SIG-M5 (cell line): ENCODE measurements around the gene RBM10.

ENCODE experiments used
- DNase-seq: peaks from one replicate; lab custom pipeline; 2025; lab: John Stamatoyannopoulos, UW

RBM10 gene

DNA sequence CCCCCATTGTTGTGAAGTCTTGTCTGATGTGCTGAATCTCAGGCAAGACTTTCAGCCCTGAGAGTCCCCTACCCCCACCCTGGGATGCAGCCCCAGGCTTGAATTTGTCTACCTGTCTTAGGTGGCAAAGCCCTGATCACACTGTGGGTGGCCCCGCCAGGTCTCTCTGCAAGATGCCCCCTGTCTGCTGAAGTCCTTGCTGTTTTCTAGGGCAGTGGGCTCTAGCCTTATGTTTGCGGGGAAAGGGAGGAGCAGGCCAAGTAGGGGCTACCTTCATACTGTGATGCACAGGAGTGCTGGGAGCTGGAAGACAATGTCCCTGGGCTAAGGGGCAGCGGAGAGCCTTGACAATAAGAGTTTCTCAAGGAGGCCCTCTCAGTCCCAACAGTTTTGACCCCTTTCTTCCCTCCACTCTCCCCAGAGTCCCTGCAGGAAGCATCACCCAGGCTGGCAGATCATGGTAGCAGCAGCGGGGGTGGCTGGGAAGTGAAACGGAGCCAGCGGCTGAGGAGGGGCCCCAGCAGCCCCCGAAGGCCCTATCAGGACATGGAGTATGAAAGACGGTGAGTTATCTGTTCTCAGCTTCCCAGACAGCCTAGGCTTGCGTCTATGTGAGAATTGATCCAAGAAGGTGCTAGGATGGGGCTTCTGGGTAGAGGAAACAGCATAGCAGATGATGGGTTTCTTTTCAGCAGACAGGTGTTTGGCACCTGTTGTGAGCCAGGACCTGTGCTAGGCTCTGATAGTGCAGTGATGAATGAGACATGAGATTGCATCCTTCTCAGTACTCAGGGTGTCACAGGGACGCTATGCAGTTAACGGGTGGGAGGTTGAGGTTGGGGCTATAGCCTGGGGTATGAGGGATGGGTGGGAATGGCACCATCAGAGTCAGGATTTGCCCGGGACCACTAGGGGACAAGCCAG, 2.2 kb downstream of the RBM10 start:
- no peak for DNase-seq

DNA sequence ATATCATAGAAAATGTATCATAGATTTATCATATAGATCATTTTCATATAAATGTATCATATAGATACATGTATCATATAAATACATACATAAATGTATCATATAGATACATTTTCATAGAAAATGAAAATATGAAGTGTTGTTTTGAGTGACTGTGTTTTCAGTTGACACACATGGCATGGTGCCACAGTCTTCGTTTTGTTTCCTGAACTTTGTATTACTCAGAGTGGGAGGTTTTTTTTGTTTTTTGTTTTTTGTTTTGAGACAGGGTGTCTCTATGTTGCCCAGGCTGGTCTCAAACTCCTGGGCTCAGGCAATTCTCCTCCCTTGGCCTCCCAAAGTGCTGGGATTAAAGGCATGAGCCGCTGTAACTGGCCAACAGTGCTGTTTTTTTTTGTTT, 3.9 kb downstream of the RBM10 start:
- no peak for DNase-seq

DNA sequence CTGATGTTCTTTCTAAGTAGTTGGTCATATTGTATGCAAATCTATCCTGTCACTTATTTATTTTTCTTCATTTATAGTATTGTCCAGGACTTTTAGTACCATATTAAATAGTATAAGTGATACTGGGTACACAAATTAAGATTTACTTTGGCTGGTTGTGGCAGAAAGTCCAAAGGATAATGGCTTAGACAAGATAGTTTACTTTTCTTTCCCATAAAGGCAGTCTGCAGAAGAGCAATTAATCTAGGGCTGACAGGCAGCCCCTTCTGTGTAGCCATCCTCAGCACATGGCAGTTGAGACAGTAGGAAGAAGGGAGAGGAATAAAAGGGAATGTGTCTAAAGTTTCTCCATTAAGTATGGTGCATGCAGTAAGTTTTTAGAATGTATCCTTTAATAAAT, 6.4 kb downstream of the RBM10 start:
- no peak for DNase-seq

DNA sequence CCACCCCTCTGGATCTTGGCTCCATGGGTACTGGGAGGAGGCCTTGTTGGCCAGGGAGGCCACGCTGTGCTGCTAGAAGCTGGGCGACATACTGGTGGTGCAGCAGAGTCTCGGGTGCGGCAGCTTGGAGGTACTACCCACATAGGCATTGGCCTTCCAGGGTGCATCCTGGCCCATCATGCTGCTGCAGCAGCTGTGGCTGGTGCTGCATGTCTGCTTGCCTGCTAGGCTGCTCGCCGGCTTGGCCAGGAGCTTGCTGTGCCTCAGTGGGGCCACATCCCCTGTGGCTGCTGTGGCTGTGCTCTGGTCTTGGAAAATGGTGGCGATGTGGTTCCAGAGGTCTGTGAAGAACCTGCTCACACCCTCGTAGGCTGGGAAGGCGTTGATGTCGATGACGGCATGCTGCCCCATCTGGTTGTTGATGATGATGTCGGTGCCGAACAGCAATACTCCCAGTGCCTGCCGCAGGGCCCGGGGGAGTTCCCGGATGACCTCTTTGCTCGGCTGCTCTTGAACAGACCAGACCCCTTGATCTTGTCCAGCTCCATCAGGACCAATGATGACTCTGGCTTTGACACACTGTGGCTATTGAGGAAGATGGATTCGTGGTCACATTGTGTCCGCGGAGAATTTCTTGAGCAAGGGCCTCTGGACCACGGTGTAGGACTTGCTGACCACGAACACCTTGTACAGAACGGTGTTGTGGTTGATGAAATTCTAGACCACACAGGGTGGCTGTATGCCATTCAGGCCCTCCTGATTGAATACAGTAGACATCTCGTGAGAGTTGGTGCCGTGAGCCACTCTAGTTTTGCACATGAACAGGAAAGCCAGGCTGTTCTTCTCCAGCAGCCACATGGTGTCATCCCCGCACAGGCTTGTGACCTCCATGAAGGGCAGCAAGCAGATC, 11.8 kb downstream of the RBM10 start:
- no peak for DNase-seq

DNA sequence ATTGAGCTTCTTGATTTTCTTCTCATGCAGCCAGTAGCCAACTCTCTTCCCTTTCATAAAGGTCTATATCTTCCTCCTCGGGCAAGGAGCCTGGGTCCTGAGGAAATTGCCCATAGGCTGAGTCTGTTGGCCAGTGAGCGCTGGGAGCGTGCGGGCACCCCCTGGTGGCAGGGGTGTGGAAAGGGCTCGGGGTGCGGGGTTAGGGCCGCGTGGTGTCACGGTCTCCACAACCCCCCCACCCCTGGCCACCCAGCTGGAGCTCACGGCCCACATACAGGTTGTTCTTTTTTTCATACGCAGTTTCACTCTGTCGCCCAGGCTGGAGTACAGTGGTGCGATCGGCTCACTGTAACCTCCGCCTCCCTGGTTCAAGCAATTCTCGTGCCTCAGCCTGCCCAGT, 13.1 kb downstream of the RBM10 start:
- DNase-seq: no peak

DNA sequence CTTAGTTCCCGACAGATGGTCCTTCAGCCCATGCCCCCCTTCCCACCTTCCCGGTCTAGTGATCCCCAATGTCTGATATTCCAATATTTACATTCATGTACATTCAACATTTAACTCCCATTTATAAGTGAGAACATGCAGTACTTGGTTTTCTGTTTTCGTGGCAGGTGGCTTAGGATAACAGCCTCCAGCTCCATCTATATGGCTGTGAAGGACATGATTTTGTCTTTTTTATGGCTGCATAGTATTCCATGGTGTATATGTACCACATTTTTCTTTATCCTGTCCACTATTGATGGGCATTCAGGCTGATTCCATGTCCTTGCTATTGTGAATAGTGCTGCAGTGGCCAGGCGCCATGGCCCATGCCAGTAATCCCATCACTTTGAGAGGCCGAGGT, 13.8 kb downstream of the RBM10 start:
- DNase-seq: no peak

DNA sequence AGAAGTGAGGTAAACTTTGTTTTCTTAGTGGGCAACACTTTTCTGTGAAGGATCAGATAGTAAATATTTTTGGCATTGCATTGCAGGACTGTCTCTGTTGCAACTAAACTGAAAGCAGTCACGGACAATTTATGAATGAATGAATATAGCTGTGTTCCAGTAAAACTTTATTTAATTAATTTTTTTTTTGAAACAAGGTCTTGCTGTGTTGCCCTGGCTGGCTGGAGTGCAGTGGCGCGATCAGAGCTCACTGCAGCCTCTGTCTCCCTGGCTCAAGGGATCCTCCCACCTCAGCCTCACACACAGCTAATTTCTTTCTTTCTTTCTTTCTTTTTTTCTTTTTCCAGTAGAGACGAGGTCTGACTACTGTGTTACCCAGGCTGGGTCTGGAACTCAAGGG, 15.8 kb downstream of the RBM10 start:
- DNase-seq: no peak

DNA sequence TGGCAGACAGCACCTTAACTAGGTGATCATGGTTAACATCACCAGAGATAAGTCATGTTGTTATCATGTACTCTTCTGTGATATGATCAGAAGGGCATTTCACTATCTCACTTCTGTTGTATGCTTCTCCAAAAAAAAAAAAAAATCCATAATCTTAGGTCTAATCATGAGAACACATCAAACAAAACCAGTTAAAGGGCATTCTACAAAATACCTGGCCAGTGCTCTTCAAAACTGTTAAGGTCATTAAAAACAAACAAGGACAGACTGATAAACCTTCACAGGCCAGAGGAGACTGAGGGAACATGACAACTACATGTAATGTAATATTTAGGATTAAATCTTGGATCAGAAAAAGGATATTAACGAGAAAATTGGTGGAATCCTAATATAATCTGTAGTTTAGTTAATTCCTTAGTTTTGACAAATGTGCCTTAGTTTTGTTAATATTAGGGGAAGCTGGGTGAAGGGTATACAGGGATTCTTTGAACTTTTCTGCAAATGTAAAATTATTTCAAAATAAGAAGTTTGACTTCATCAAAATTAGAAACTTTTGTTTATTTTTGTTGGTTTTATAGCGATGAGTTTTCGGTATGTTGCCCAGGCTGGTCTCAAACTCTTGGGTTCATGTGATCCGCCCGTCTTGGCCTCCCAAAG, 18.0 kb downstream of the RBM10 start:
- DNase-seq: no peak

DNA sequence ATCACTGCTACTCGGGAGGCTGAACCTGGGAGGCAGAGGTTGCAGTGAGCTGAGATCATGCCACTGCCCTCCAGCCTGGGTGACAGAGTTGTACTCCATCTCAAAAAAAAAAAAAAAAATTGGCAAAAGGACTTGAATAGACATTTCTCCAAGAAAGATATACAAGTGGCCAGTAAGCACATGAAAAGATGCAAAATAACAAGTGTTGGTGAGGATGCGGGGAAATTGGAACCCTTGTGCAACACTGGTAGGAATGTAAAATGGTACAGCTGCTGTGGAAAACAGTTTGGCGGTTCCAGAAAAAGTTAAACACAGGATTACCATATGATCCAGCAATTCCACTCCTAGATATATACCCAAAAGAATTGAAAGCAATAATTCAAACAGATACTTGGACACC, 19.4 kb downstream of the RBM10 start:
- DNase-seq: no peak

DNA sequence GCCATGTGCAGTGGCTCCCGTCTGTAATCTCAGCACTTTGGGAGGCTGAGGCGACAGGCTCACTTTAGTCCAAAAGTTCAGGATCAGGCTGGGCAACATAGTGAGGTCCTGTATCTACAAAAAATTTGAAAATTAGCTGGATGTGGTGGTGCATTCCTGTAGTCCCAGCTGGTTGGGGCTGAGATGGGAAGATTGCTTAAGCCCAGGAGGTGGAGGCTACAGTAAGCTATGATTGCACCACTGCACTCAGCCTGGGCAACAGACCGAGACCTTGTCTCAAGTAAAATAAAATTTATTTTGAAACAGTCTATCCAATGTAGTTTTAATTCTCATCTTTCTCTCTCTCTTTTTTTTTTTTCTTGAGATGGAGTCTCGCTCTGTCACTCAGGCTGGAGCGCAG, 21.1 kb downstream of the RBM10 start:
- DNase-seq: no peak

DNA sequence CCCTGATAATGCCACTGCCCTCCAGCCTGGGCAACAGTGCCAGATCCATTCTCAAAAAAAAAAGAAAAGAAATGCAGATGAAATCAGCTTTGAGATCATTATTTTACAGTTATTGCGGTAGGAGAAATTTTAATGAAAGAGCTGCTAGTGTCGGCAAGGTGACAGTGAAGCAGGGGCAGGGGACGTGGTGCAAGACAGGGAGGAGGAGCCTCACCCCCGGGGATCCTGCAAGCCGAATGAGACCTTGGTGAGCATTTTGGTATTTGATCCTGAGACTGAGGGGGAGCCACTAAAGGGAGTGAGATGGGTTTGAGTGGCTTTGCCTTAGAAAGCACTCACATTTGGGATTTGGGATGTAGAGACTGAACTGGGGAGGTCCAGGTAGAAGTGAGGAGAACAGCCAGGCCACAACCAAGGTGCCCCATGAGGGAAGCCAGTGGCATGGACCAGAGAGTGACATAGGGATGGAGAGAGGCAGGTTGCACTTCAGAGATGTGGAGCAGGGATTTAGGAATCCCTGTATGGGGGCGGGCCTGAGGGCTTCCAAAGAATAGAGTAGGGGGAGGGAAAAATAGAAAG, 23.6 kb downstream of the RBM10 start:
- DNase-seq: no peak

DNA sequence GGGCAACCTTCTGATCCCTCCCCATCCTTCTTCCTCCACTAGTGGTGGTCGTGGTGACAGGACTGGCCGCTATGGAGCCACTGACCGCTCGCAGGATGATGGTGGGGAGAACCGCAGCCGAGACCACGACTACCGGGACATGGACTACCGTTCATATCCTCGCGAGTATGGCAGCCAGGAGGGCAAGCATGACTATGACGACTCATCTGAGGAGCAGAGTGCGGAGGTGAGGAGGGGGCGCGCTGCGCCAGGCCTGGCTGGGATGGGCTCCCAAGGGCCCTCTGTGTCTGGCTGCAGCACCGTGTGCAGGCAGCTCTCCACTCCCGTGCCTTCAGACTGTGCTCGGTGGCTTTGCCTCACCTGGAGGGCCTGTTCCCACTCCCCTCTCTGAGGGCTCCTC, 24.3 kb downstream of the RBM10 start:
- no peak for DNase-seq

DNA sequence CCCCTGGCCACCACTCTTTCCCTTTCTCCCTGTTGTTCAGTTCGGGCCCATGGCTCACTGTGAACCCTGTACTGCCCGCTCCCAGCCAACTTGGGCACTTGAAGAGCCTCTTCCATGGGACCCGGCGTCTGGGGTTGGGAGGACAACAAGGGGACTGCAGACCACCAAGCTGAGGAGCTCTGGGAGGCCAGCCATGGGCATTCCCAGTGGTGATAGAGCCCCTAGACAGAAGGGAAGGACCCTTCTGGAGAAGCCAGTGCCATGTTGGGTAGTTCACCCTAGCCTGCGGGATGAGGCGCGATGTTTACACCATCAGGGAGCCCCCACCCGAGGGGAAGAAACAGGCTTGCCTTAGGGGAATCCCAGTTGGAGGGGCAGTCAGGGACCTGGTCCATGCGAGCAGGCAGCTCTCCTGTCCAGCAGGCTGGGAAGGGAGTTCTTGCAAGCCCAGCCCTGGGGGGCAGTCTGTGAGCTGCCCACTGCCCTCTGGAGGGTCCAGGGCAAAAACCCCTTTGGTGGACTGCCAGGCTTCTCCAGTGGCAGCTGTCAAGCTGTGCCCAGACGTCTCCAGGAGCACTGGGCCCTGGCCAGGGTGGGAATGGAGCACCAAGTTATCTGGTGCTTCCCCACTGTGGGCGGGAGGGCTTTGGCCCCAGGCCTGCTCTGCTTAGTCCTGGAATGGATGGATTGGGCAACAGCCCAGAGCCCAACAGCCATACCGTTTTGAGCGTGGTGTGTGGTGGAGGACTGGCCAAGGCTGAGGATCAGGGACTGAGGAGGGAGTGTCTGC, 24.9 kb downstream of the RBM10 start:
- no peak for DNase-seq

DNA sequence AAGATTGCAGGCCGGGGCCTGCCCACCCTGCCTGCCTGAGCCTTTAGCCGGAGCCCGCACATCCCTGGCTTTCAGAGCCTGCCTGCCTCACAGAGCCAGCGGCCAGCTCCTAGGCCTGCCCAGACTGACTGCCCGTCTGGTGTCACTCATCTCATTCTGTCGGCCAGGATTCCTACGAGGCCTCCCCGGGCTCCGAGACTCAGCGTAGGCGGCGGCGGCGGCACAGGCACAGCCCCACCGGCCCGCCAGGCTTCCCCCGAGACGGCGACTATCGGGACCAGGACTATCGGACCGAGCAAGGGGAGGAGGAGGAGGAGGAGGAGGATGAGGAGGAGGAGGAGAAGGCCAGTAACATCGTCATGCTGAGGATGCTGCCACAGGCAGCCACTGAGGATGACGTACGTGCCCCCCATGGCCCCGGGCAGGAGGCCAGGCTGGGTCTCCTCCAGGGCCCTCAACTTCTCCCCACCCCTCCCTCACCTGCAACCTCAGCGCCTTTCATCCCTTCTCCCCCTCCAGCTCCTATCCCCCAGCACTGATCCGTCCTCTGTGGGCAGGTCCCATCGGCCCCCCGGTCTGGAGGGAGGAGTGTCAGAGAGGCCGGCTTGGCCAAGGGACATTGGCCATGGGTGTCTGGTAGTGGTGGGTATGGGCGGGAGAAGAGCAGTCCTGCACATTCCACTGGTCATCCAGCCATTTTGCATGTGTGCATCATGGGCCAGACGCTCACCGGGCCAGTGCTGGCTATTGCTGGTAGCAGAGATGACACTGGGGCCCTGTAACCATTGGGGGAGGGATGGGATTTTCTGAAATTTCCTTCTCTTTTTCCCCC, 26.1 kb downstream of the RBM10 start:
- no peak for DNase-seq

DNA sequence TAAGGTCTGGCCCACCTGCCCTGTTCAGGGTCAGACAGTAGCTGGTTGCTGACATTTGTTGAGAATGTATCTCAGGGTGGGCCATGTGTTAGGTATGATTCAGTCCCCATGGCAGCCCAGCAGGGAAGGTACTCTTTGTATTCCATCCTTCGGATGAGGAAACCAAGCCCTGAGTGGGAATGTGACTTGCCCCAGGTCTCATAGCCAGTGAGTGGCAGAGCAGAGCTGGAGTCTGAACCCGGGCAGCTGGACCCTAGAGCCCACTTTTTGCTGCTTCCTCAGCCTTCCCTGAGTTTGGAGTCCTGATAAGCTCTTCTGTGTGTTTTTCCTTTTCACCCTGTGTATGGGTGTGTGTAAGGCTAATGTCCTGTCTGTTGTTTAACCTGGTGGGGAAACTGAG, 27.0 kb downstream of the RBM10 start:
- no peak for DNase-seq

DNA sequence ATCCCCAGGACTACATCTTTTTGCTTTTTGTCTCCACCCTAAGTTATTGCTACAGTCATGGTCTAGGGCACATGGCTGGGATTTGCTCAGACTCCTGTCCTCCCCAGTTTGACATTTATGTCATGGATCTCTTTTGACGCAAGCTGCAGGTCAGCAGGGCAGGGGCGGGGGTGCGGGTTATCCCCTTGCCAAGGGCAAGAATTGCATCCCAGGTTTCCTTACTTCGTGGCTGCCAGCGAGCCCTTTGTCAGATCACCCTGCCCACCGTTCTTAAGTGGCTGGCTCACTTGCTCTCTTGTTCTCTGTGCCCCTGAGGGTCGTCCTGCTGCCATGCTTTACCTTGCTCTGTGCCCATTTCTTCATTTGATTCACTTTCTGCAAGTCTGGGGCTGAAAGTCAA, 27.5 kb downstream of the RBM10 start:
- no peak for DNase-seq

DNA sequence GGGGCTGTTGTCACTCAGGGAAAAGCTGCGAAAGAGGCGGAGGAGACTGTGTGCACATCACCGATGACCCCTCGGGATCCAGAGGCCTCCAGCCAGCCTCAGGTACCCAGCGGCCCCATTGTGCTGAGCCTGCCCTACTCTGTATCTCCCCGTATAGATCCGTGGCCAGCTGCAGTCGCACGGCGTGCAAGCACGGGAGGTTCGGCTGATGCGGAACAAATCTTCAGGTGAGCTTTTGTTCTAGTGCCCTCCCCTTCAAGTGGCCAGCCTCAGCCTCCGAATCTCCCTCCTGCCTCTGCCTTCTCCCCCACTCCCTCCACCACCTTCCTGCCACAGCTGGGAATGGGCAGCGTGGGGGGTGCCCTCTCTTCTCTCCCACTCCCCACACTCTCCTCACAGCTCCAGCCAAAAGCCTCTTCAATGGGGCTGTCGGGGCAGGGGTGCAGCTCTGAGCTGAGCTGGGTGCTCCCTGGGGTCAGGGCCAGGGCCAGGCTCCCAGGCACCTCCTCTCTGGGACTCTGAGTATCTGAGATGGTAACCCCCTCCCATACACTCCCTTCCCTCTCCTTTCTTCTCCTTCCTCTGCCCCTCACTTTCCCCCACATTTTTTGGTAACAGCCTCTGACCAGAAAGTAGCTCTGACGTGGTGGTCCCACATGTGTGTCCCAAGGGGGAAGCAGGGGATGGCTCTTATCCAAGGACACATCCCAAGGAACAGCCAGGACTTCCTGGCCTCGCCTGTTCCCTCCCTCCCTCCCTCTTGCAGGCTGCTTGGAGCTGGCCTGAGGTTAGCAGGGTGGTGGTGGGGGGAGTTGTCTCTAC, 28.2 kb downstream of the RBM10 start:
- DNase-seq: no peak

DNA sequence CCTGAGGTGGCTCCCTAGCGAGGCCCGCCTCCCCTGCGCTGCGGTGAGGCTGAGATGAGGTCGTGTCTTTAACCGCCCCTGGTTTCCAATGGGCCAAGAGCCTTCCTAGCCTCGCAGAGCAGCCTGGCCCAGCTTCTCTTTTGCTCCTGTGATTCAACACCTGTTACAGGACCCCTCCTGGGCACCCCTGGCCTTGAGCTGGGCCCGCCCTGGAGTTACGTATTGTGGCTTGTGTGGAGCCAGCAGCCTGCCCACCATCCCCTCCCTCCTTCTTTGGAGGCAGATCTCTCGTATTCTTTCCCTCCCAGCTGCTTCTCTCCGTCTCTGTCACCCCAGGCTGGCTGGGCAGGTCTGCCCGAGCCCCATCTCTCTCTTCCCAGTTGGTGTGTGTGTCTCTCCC, 29.4 kb downstream of the RBM10 start:
- no peak for DNase-seq

DNA sequence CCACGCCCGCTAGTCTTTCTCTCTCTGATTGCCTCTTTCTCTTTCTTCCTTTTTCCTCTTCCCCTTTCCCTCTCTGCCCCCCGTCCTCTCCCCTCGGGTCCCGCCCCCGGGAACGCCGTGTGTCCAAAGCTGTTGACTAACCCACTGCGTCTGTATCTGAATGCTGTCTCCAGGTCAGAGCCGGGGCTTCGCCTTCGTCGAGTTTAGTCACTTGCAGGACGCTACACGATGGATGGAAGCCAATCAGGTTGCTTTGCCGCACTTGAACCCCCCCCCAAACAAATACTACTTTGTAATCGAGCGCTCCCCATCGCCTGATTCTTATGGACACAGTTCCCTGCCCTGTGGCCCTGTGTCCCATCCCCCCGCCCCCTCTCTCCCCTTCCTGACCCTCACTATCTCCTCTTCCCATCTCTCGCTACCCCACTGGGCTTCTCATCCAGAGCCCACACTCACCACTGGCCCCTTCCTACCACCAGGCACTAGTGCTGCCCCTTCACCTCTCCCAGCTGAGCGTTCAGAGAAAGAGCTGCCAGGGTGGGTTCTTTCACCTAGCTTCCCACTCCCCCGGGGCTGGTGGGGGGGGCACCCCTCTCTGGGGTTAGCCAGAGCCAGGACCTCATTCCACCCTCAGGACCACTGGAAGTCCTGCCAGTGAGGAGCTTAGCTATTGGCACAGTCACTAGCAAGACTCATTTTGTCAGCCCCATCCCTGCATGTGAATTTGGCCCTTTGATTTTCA, 30.0 kb downstream of the RBM10 start:
- no peak for DNase-seq
